ENCODE data around the gene ACAT1.

Gene ACAT1

DNA sequence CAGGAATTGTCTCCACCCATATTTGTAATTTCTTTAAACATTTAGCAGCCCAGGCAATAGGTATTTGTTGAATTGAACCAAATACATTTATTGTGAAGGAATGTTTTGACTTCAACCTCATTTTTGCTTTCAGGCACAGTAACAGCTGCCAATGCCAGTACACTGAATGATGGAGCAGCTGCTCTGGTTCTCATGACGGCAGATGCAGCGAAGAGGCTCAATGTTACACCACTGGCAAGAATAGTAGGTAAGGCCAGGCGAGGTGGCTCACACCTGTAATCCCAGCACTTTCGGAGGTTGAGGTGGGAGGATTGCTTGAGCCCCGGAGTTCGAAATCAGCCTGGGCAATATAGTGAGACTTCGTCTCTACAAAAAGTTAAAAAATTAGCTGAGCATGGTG, 20.9 kb downstream of the ACAT1 start (continued):
- TF ChIP-seq TSHZ1 (tag by site-specific recombination; IDR thresholded peaks at IDR 0.05; ENCODE audit: borderline replicate concordance) (no peak), ZNF449 (tag by site-specific recombination; IDR thresholded peaks at IDR 0.05) (no peak), ZNF350 (tag by site-specific recombination; IDR thresholded peaks at IDR 0.05) (no peak), GLI4 (tag by site-specific recombination; IDR thresholded peaks at IDR 0.05) (no peak), ZNF341 (tag by site-specific recombination; IDR thresholded peaks at IDR 0.05; ENCODE audit: low read depth) (no peak), SP3 (tag by site-specific recombination; IDR thresholded peaks at IDR 0.05) (no peak), ZBTB48 (tag by site-specific recombination; IDR thresholded peaks at IDR 0.05) (no peak), ZNF660 (tag by site-specific recombination; IDR thresholded peaks at IDR 0.05) (no peak)

DNA sequence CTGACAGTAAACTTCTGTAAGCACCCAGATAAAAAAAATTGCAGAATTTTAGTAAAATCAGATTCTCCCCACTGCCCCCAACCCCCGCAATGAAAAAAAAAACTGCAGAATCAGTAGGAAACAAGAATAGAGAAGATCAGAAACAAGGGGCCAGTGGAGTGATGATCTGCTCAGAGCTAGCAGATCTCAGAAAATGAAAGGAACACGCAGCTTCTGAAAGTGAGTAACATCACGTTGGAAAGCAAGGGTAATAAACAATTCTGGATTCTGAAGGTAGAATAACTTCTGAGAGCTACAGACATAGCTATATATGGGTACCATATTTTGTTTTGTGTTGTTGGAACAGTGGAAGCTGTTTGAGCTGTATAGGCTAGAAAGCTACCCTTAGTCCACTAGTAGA, 23.2 kb downstream of the ACAT1 start:
- Histone ChIP-seq H3K4me1 (ENCODE audit: control insufficient read depth, insufficient read depth, low read length) (no peaks in the 10 kb centered on the region), H3K4me3 (ENCODE audit: low read depth, low read length) (no peak overlapping the region), H3K36me3 (ENCODE audit: control insufficient read depth in 2 of 2, insufficient read depth in 1 of 2, low read length in 2 of 2) (peaks cover 21 to 97% of the 10 kb centered on the region in 2 experiments), H3K9me3 (ENCODE audit: control insufficient read depth, insufficient read depth, low read depth, low read length) (no peaks in the 10 kb centered on the region), H3K27ac (ENCODE audit: extremely low read depth, low read depth, low read length) (no peak overlapping the region)
- ChIA-PET CTCF (interaction anchor here (0.6 kb wide), 1 partner anchor 254 kb away, joined by 4 read pairs; no protein-coding TSS in a partner anchor), POLR2A (no interaction called here)
- TF ChIP-seq, protein P1, sequence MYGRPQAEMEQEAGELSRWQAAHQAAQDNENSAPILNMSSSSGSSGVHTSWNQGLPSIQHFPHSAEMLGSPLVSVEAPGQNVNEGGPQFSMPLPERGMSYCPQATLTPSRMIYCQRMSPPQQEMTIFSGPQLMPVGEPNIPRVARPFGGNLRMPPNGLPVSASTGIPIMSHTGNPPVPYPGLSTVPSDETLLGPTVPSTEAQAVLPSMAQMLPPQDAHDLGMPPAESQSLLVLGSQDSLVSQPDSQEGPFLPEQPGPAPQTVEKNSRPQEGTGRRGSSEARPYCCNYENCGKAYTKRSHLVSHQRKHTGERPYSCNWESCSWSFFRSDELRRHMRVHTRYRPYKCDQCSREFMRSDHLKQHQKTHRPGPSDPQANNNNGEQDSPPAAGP (tag by site-specific recombination; IDR thresholded peaks at IDR 0.05): no peak
- TF ChIP-seq ZSCAN23 (tag by site-specific recombination; IDR thresholded peaks at IDR 0.05) (no peak), ZNF24 (tag by site-specific recombination; IDR thresholded peaks at IDR 0.05) (no peak), ZBTB8A (tag by site-specific recombination; IDR thresholded peaks at IDR 0.05) (no peak), ZNF391 (tag by site-specific recombination; IDR thresholded peaks at IDR 0.05; ENCODE audit: borderline replicate concordance, low read depth) (no peak)

DNA sequence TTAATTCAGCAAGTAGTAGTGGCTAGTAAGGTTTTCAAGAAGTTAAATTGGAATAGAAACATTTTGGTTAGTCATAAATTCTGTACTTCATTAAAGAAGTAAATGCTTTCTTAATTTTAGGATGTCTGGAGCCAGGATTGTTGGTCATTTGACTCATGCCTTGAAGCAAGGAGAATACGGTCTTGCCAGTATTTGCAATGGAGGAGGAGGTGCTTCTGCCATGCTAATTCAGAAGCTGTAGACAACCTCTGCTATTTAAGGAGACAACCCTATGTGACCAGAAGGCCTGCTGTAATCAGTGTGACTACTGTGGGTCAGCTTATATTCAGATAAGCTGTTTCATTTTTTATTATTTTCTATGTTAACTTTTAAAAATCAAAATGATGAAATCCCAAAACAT, 25.8 kb downstream of the ACAT1 start:
- H3K4me1 ChIP-seq (ENCODE audit: control insufficient read depth, insufficient read depth, low read length): no peaks in the 10 kb centered on the region
- no peak overlapping the region for H3K27ac ChIP-seq (ENCODE audit: extremely low read depth, low read depth, low read length)
- H3K9me3 ChIP-seq (ENCODE audit: control insufficient read depth, insufficient read depth, low read depth, low read length): no peaks in the 10 kb centered on the region
- no peak overlapping the region for H3K4me3 ChIP-seq (ENCODE audit: low read depth, low read length)
- peaks cover 26 to 96% of the 10 kb centered on the region in 2 experiments for H3K36me3 ChIP-seq (ENCODE audit: control insufficient read depth in 2 of 2, insufficient read depth in 1 of 2, low read length in 2 of 2)
- POLR2A ChIA-PET: no interaction called here
- CTCF ChIA-PET: no interaction called here
- TF ChIP-seq MEIS1 (CRISPR knock-in tag; IDR thresholded peaks at IDR 0.05; ENCODE audit: borderline replicate concordance) (no peak), ZNF558 (tag by site-specific recombination; IDR thresholded peaks at IDR 0.05) (no peak), HIC1 (tag by site-specific recombination; IDR thresholded peaks at IDR 0.05) (no peak), ZBTB49 (tag by site-specific recombination; IDR thresholded peaks at IDR 0.05; ENCODE audit: low read depth) (no peak), ZNF423 (tag by site-specific recombination; IDR thresholded peaks at IDR 0.05) (no peak), ZNF37A (tag by site-specific recombination; IDR thresholded peaks at IDR 0.05) (no peak), ZNF791 (tag by site-specific recombination; IDR thresholded peaks at IDR 0.05) (no peak), ZNF514 (tag by site-specific recombination; IDR thresholded peaks at IDR 0.05) (no peak), ZFHX2 (tag by site-specific recombination; conservative IDR thresholded peaks at IDR 0.05) (no peak), GLIS2 (tag by site-specific recombination; IDR thresholded peaks at IDR 0.05) (no peak), ZNF555 (tag by site-specific recombination; conservative IDR thresholded peaks at IDR 0.05) (no peak)

Data from HEK293 (cell line).